CD14-positive monocyte (primary cell): ENCODE measurements around the gene FNDC3B. TPM values are rescaled to one million over a fixed set of nuclear protein-coding genes. Genes with fewer than 3 reads are reported as not detected.
A peak's percentile ranks its signal among the peaks of the same experiment; 100 is the strongest.

Experiments
- DNase-seq, 3 donors: peaks; one replicate each; pipeline ENCODE4 v3.0.0-alpha.2; 2011 to 2022
- H2AFZ ChIP-seq: 2 replicates; pipeline ENCODE4 v1.6.0; 2012; ENCODE audit warnings: mild to moderate bottlenecking, low read depth, low read length, inconsistent platforms; ENCODE audit not compliant: insufficient read depth, poor library complexity, severe bottlenecking
- H3K27ac ChIP-seq, 2 donors: 1 replicate in 1 of 2; 2 replicates in 1 of 2; pipeline ENCODE4 v1.5.1; 2012 to 2013; ENCODE audit warnings: low read length in 2 of 2, control low read depth in 1 of 2, inconsistent platforms in 1 of 2, low read depth in 1 of 2, mild to moderate bottlenecking in 1 of 2
- H3K27me3 ChIP-seq, 2 donors: one replicate each; pipeline versions ENCODE4 v1.6.0 to v1.6.1; 2011 to 2013; ENCODE audit warnings: low read length in 2 of 2; ENCODE audit not compliant: control insufficient read depth in 2 of 2, insufficient read depth in 2 of 2
- H3K36me3 ChIP-seq, 2 donors: replicated peaks in 1 of 2; 1 replicate in 1 of 2; 2 replicates in 1 of 2; pipeline versions ENCODE4 v1.5.1 to v1.6.1; 2012 to 2013; ENCODE audit warnings: low read length in 2 of 2, control low read depth in 1 of 2, inconsistent platforms in 1 of 2, mild to moderate bottlenecking in 1 of 2; ENCODE audit not compliant: insufficient read depth in 2 of 2, control insufficient read depth in 1 of 2
- H3K4me1 ChIP-seq, 2 donors: 1 replicate in 1 of 2; 2 replicates in 1 of 2; pipeline versions ENCODE4 v1.5.1 to v1.6.1; 2012 to 2013; ENCODE audit warnings: low read length in 2 of 2, control low read depth in 1 of 2, inconsistent platforms in 1 of 2, mild to moderate bottlenecking in 1 of 2, moderate library complexity in 1 of 2; ENCODE audit not compliant: insufficient read depth in 2 of 2, control insufficient read depth in 1 of 2
- H3K4me2 ChIP-seq: replicated peaks from 2 replicates; pipeline ENCODE3; 2012; ENCODE audit warnings: low read length, moderate library complexity, mild to moderate bottlenecking; ENCODE audit not compliant: poor library complexity, severe bottlenecking; ENCODE audit errors: extremely low read depth
- H3K4me3 ChIP-seq, 3 experiments: fragments of 200-600 bp in 1 of 3; sonication (generic) in 1 of 3; replicated peaks in 1 of 3; 1 replicate in 2 of 3; 2 replicates in 1 of 3; pipeline ENCODE4 v1.5.1; 2011 to 2013; ENCODE audit warnings: low read length in 3 of 3, mild to moderate bottlenecking in 3 of 3, control low read depth in 2 of 3, low read depth in 2 of 3, inconsistent platforms in 1 of 3, moderate library complexity in 1 of 3
- H3K79me2 ChIP-seq: 2 replicates; pipeline ENCODE4 v1.6.0; 2012; ENCODE audit warnings: mild to moderate bottlenecking, control low read depth, inconsistent platforms, low read length, moderate library complexity; ENCODE audit not compliant: insufficient read depth
- H3K9ac ChIP-seq: 2 replicates; pipeline ENCODE4 v1.6.0; 2017; ENCODE audit warnings: low read length, mild to moderate bottlenecking; ENCODE audit not compliant: insufficient read depth, poor library complexity, severe bottlenecking
- H3K9me3 ChIP-seq, 2 donors: replicated peaks in 1 of 2; 1 replicate in 1 of 2; 2 replicates in 1 of 2; pipeline versions ENCODE4 v1.5.1 to v1.6.1; 2012 to 2013; ENCODE audit warnings: low read length in 2 of 2, control low read depth in 1 of 2; ENCODE audit not compliant: control insufficient read depth in 1 of 2, insufficient read depth in 1 of 2
- H4K20me1 ChIP-seq: 2 replicates; pipeline ENCODE4 v1.6.0; 2012; ENCODE audit warnings: mild to moderate bottlenecking, low read length, control low read depth, moderate library complexity; ENCODE audit not compliant: insufficient read depth
- H3K27ac Mint-ChIP-seq, 7 donors: one replicate each; pipeline ENCODE4 v1.8.0; 2020; ENCODE audit warnings: mild to moderate bottlenecking in 7 of 7, mixed read lengths in 7 of 7, moderate library complexity in 6 of 7, inconsistent platforms in 2 of 7
- H3K27me3 Mint-ChIP-seq, 3 donors: one replicate each; pipeline ENCODE4 v1.8.0; 2021 to 2022; ENCODE audit warnings: low read depth in 3 of 3, mild to moderate bottlenecking in 3 of 3, mixed read lengths in 3 of 3, moderate library complexity in 3 of 3, inconsistent platforms in 1 of 3
- H3K36me3 Mint-ChIP-seq, 2 donors: one replicate each; pipeline ENCODE4 v1.8.0; 2020; ENCODE audit warnings: mixed read lengths in 2 of 2, inconsistent platforms in 1 of 2, mild to moderate bottlenecking in 1 of 2
- H3K4me1 Mint-ChIP-seq: one replicate; pipeline ENCODE4 v1.8.0; 2020; ENCODE audit warnings: mild to moderate bottlenecking, mixed read lengths
- H3K4me3 Mint-ChIP-seq, 2 donors: one replicate each; pipeline ENCODE4 v1.8.0; 2020; ENCODE audit warnings: mild to moderate bottlenecking in 2 of 2, mixed read lengths in 2 of 2, moderate library complexity in 1 of 2
- H3K9me3 Mint-ChIP-seq, 7 donors: one replicate each; pipeline ENCODE4 v1.8.0; 2020 to 2022; ENCODE audit warnings: mixed read lengths in 7 of 7, mild to moderate bottlenecking in 6 of 7, moderate library complexity in 6 of 7, inconsistent platforms in 2 of 7
- WGBS: methylation state at CpG from one replicate; pipeline ENCODE4 v1.1.5; 2013; ENCODE audit warnings: missing lambda C conversion rate; ENCODE audit not compliant: insufficient coverage; 5-methylcytosine and 5-hydroxymethylcytosine counted together
- intact Hi-C, 2 donors: fragments of 100-400 bp; cut with micrococcal nuclease; formaldehyde crosslinking; loops; one replicate each; pipeline versions ENCODE4 v1.15.0 to v1.15.1; 2023
- polyA plus RNA-seq, 3 donors: library from polyadenylated mRNA; depleted of rRNA in 1 of 3; unstranded in 2 of 3; stranded (reverse) in 1 of 3; fragments of 300-500 nt in 2 of 3; fragments of >200 nt in 1 of 3; fragmentation: Illumina TruSeq in 2 of 3; gene quantifications; 1 replicate in 2 of 3; 2 replicates in 1 of 3; pipeline ENCODE4 v1.2.3, GENCODE V29; 2012 to 2021
- TF ChIP-seq, protein P1 (sequence below): fragments of 200-600 bp; IDR thresholded peaks from one replicate; pipeline ENCODE4 v1.8.0; 2022; ENCODE audit warnings: antibody characterized with exemption, mild to moderate bottlenecking

Gene FNDC3B
- polyA plus RNA-seq, 3 donors, result 19.6 to 36.1 (median 25.7) TPM

DNA sequence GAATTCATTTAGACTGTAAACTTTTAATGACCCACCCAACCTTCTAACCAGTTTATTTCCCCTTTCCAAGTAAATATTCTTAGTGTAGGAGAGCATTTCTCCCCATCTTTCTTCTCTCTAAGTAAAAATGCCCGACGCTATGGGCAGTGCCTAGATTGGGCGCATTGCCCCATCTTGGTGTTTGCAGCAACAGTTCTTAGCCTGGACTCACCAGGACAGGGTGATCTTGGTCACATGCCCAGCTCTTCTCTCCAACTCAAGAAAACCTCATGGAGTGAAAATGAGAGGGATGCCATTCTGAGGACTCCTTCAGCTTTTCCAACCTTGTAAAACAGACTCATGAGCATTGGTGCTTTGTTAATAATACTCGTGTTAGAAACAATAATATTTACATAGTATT is 332.2 kb downstream of the FNDC3B start:
- intact Hi-C loops, result no loop called here
- Mint-ChIP-seq H3K4me3 (no peak overlapping the region), H3K36me3 (peaks cover 86 to 95% of the 10 kb centered on the region in 2 donors), H3K4me1 (no peaks in the 10 kb centered on the region), H3K27me3 (no peaks in the 10 kb centered on the region), H3K27ac (peak overlapping the region in 1 of 7 donors; percentile 71), H3K9me3 (no peaks in the 10 kb centered on the region)
- DNase-seq, result no peak
- TF ChIP-seq, protein P1, sequence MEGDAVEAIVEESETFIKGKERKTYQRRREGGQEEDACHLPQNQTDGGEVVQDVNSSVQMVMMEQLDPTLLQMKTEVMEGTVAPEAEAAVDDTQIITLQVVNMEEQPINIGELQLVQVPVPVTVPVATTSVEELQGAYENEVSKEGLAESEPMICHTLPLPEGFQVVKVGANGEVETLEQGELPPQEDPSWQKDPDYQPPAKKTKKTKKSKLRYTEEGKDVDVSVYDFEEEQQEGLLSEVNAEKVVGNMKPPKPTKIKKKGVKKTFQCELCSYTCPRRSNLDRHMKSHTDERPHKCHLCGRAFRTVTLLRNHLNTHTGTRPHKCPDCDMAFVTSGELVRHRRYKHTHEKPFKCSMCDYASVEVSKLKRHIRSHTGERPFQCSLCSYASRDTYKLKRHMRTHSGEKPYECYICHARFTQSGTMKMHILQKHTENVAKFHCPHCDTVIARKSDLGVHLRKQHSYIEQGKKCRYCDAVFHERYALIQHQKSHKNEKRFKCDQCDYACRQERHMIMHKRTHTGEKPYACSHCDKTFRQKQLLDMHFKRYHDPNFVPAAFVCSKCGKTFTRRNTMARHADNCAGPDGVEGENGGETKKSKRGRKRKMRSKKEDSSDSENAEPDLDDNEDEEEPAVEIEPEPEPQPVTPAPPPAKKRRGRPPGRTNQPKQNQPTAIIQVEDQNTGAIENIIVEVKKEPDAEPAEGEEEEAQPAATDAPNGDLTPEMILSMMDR, result no peak
- Histone ChIP-seq H3K9me3 (no peaks in the 10 kb centered on the region), H3K36me3 (peaks cover 69 to 97% of the 10 kb centered on the region in 2 donors), H3K79me2 (no peaks in the 10 kb centered on the region), H3K4me3 (no peak overlapping the region), H2AFZ (no peak overlapping the region), H3K4me1 (no peaks in the 10 kb centered on the region), H4K20me1 (peaks cover 10% of the 10 kb centered on the region), H3K27ac (no peak overlapping the region), H3K4me2 (no peak overlapping the region), H3K9ac (no peak overlapping the region), H3K27me3 (no peaks in the 10 kb centered on the region)
- WGBS, result 100% methylated on average over 1 of the region's 4 CpGs

DNA sequence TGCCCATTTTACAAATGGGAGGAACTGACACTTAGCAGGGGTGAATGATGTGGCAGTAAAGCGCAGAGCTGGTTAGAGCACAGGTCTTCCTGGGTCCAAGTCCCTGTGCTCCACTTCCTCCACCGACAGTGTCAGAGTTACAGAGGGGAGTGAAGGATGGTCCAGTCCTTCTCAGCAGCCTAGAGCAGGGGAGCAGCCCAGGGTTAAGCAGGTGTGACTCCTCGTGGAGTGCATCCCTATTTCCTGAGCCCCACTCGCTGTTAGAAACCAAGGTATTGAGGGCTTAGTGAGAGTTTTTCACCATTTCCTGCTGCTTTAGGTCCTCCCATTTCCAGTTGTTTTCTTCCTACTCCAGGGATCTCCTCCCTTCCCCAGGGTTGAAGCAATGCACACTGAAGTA is 333.5 kb downstream of the FNDC3B start:
- Mint-ChIP-seq H3K36me3 (peaks cover 85 to 93% of the 10 kb centered on the region in 2 donors), H3K9me3 (peaks cover 0 to 2% (median 0%) of the 10 kb centered on the region in 7 donors), H3K4me3 (no peak overlapping the region), H3K27me3 (no peaks in the 10 kb centered on the region), H3K4me1 (no peaks in the 10 kb centered on the region), H3K27ac (peak overlapping the region in 2 of 7 donors; percentile 32 to 61)
- Histone ChIP-seq H2AFZ (no peak overlapping the region), H3K9ac (no peak overlapping the region), H4K20me1 (peaks cover 10% of the 10 kb centered on the region), H3K4me2 (no peak overlapping the region), H3K27me3 (no peaks in the 10 kb centered on the region), H3K9me3 (no peaks in the 10 kb centered on the region), H3K4me1 (no peaks in the 10 kb centered on the region), H3K79me2 (no peaks in the 10 kb centered on the region), H3K27ac (peak overlapping the region in 1 of 2 donors; percentile 28), H3K36me3 (peaks cover 68 to 97% of the 10 kb centered on the region in 2 donors), H3K4me3 (no peak overlapping the region)
- WGBS, result 100% methylated on average over 1 of the region's 4 CpGs
- intact Hi-C loops, result no loop called here
- no peak for DNase-seq
- TF ChIP-seq, protein P1, result no peak
